HTR-8/SVneo (cell line): ENCODE measurements around the gene JMJD4.

Experiments used
- DNase-seq: peaks from one replicate; pipeline ENCODE4 v3.0.0; 2011; ENCODE audit warnings: low spot score, mixed read lengths; ENCODE audit not compliant: insufficient read length
- FAIRE-seq: peaks from 2 replicates; lab custom pipeline; 2011; peaks lifted over from hg19 to GRCh38; lab: Jason Lieb, UNC

The JMJD4 gene, protein sequence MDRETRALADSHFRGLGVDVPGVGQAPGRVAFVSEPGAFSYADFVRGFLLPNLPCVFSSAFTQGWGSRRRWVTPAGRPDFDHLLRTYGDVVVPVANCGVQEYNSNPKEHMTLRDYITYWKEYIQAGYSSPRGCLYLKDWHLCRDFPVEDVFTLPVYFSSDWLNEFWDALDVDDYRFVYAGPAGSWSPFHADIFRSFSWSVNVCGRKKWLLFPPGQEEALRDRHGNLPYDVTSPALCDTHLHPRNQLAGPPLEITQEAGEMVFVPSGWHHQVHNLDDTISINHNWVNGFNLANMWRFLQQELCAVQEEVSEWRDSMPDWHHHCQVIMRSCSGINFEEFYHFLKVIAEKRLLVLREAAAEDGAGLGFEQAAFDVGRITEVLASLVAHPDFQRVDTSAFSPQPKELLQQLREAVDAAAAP

DNA sequence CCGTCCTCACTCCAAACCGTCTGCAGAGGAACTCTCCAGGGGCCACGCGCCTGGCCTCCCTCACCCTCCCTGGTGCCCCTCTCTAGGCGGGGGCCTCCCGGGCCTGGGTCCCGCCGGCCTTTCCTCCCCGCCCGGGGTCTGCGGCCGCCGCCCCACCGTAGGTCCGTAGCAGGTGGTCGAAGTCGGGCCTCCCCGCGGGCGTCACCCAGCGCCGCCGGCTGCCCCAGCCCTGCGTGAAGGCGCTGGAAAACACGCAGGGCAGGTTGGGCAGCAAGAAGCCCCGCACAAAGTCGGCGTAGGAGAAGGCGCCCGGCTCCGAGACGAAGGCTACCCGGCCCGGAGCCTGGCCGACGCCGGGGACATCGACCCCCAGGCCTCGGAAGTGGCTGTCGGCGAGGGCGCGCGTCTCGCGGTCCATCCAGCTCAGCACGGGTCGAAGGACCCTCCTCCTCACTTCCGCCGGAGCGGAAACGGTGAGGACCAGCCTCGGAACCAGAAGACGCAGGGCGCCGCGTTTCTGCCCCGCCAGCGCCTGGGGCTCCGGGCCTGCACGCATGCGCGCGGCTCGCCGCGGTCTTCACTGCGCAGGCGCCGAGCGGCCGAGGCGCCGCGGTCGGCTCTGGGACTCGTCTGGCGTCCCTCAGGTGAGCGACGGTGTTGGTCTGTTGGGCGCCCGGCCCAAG lies at the start of gene JMJD4, which contains the start of gene SNAP47:
JMJD4 (minus strand) TSS at position 447 of the 683 bp plus-strand sequence; CDS start at position 418, 29 bp downstream.
SNAP47 (plus strand) TSS at position 580 of the 683 bp plus-strand sequence. CDS start 12,302 bp downstream, outside the sequence.
- DNase-seq = peak; percentile 92
- FAIRE-seq = peak; percentile 79

DNA sequence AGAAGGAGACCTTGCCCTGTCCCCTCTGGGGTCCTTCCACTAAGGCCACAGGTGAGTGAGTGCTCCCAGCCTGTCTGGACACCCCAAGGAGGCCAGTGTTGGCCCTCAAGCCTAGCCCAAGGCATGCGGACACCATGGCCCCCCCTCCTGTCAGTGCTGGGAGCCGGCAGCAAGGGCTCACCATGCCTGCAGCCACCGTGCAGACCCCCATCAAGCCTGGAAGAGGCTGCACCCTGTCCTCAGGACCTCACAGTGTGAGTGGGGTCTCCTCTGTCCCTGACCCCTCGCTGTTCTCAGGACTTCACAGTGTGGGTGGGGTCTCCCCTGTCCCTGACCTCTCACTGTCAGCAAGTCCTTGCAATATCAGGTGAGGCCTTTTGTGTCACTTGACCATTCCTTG lies 47.1 kb upstream of the JMJD4 start:
- FAIRE-seq = no peak
- no peak for DNase-seq

DNA sequence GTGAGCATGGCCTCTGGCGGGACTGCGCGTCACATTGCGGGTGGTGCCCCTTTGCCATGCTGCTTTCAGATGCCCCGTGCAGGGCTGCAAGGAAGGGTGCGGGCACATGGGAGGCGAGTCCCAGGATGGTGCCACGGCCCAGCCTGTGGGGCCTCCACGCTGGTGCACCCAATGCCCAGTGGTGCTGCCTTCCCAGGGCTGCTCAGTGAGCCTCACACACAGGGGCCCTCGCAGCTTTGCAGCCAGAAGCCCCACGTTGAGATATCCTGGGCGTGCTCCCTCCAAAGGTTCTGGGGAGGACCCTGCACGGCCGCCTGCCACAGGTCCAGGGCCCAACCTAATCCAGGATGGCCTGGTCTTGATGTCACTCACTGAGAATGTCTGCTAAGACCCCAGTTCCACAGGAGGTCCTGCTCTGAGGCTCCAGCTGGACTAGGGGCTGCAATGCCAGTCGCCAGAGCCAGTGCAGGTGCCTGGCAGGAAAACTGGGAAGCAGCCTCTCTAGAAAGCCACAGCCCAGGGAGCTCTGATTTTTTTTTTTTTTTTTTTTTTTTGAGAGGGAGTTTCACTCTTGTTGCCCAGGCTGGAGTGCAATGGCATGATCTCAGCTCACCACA lies 46.3 kb upstream of the JMJD4 start:
- DNase-seq (no peak), FAIRE-seq (no peak)

DNA sequence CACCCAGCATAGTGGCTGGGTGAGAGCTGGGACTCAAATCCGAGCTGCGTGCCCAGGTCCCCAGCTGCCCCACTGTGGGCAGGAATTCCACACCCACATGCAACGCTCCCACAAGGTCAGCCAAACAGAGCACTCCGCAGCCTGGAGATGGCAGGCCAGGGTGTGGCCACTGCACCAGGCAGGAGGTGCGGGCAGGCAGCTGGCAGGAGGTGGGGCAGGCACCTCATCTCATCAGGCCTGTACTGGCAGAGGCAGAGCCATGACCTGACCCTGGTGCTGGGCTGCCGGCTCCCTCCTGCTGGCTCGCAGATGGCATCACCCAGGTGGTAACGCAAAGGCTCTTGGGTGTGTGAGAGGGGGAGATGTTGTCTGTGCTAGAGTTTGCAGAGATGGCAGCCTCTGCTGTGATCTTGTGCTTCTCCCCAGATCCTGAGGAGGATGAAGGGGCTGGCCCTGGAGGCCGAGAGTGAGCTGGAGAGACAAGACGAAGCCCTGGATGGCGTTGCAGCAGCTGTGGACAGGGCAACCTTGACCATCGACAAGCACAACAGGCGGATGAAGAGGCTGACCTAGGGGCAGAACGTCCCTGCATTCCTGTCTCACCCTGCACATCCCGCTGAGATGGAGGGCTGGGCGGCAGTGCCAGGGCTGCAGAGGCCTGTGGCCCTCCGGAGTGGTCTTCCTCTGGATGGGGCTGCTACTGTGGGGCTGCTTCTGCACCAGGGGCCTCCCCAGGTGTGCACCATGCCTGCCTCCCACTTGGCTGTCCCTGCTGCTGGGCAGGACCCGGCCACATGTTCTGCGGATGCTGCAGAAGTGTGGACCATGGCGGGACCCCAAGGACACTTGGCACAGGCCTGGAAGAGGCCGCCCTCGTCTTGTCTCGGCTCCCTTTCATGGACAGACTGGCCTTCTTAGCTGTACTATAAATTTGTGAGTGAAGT lies 45.3 kb upstream of the JMJD4 start:
- no peak for FAIRE-seq
- no peak for DNase-seq

DNA sequence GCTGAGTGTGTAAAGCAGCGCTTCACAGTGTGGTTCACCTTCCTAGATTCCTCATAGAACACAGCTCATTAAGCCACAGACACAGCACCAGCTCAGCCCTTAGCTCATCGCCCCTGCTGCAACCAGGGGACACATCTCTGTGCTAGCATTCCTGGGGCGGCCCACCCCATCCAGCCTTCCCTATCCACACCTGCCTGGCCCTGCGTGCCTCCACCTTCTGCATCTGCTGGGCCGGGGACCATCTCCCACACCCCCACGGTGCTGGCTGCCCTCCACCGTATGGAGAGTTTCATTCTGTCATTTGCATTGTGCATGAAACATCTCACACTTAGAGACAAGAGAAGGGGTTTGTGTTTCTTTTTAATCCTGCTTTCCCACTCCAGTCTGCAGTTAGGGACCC lies 44.6 kb upstream of the JMJD4 start:
- FAIRE-seq (no peak), DNase-seq (no peak)

DNA sequence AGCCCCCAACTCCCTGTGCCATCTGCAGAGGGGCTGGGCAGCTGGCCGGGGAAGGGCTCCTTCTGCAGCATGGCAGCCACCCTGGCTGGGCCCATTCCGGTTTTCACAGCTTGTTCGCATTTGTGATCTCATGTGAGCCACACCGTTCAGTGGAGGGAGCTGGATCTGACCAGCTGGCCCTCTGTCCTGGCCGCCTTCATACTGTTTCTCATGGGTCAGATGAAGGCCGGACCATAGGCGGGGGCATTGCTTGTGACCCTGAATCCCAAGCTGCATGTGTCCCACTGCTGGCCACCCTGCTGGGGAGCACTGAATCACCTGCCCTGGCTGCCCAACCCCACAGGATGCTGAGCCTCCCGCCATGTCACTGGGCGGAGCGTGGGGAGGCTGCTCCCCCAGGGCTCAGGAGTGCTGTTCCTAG lies 43.9 kb upstream of the JMJD4 start:
- FAIRE-seq (no peak), DNase-seq (no peak)

DNA sequence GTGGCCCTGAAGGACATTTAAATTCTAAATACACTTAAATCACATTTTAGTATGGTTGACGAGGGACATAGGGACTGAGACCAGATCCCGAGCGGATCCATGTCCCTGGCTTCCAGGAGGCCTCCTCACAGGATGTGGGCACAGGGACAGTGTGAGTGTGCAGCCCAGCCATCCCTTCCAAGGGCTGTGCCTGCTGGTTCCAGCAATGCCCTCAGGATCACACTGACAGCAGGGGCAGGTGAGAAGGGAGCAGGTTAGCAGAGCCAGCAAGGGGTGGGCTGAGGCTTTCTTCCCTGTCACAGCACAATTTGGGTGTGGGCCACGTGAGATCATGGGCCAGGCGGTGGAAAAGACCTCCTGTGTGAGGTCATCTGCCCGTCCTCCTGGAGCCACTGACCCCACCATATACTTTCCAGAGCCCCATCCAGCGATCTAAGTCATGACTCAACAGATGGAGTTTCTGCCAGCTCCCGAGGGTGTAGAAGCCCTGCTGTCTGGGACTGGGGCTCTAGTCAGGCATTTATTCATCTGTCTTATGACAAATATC lies 43.4 kb upstream of the JMJD4 start:
- FAIRE-seq (no peak), DNase-seq (no peak)

DNA sequence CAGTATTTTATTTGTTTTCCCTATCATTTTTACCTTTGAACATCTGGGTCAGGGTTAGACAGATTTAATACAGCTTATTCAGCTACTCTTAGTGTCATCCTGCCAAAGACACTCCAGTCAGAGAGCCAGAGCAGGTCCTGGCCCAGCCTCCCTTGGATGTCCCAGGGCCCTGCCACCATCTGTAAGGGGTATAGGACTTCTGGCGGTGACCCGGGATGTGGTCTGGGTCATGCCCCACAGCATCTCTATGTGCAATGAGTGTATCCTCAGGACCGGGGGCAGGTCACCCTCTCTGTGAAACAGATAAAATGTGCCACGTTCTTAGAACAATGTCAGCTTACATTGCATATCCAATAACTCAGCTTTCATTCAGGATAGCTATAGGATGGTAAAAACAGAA lies 42.5 kb upstream of the JMJD4 start:
- DNase-seq (no peak), FAIRE-seq (no peak)

DNA sequence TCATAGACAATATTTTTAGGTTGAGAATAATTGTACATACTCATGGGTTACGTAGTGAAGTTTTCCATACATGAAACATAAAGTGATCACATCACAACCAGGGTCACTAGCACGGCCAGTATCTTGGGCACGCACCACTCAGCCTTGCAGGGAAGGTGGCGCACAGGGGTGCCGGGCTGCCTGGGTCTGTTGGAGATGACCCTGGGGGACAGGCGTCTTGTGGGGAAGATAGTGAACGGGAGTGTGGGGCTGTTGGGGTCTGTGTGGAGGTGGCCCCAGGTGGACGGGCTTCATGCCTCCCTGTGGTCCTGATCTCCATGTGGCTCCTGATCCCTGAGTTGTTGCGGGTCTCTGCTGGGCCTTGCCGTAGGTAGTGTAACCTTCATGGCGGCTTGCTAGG lies 42.1 kb upstream of the JMJD4 start:
- FAIRE-seq (no peak), DNase-seq (no peak)

DNA sequence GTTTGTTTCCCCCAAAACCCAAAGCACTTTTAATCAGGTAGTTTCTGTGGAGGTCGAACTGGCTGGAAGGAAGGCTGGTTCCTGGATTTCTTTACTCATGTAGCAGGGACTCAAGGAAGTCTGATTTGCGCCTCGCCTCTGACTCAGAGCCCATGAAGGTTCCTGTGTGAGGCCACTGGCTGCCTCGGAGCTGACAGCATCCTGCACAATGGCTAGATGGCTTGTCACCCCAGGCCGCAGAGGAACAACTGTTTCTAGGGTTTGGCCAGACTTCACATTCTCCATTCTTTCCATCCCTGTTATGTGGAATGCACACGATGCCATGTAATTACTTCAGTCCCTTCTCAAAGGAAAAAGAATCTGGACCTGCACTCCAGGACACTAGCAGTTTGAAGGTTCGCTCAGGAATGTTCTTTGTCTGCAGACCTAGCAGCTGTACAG lies 41.2 kb upstream of the JMJD4 start:
- FAIRE-seq (no peak), DNase-seq (no peak)

DNA sequence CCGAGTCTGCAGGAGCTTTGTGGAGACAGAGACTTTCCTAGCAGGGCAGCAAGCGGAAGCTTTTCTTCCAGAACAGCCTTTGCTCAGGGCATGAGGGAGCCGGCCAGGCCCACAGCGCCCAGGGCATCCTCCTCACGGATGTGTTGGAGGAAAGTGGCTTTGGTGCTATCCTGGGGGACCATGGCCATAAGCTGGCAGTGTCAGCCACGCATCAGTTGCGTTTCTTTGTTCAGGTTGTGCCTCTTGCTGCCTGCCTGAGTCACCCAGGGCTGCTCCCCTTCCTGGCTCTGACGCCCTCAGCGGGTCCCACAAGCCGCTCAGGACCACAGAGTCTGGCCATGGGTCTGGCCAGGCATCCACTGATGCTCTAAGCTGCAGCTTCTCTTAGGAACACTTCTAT lies 40.7 kb upstream of the JMJD4 start:
- DNase-seq = no peak
- FAIRE-seq = no peak

DNA sequence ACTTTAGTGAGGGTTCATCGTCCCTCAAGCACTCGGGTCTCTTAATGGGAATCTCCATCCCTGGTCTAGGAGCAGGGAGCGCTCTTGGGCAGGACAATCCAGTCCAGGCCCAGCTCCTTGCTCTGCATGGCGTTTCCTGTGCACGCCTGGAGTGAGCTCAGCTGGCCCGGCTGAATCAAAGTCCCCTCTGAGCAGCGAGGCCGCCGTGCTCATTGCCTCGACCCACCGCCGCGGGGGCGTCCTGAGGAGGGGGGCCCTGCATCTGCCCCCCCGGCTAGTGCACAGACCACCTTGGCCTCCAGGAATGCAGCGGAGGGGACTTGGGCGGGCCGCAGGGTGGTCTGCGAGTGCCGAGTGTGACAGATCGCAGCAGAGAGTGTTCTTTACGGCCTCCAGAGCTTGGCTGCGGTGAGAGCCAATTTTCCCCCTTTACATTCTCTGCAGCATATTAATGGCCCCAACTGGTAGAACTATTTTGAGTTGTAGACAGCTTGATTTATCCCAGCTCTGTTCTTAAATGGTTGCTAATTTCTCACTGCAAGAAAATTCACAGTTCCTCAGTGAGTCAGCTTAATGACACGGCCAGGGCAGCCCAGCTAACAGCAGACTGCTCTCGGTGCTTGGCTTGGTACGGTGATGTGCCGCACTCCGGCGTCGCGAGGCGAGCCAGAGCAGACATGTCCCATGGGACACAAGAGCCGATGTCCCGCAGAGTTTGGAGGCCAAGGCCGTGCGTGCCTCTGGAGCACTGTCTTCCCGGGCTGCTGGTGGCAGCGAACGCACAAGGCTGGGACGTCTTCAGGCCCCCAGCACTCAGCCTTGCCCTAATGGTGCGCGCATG lies 39.9 kb upstream of the JMJD4 start:
- FAIRE-seq (no peak), DNase-seq (no peak)

DNA sequence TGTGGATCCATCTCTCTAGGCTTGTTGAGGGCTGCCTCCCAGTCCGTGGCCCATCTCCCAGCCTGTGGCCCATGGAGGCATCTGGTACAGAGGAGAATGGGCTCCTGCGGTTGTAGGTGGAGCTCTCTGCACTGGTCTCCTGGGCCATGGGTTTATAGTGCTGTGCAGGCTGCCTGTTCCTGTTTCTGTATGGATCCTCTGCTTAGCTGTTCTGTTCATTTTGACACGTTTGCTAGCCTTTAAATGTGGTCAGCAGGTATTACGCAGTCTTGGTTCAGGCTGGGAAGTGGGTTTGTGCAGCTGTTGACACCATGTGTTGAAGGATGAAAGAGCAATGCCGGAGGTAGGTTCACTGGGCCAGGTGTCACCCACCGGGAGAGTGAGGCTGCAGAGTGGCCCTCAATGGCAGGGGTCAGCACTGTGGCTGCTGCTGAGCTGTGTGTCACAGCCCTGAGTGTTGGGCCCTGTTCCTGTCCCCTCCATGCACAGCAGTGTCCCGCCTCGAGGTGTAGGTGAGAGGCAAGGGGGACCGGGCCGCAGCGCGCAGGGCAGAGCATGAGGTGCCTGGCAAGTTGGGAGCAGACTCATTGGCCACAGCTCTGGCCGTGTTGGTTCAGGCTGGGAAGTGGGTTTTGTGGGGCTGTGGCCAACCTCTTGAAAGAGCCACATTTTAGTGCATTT lies 39.1 kb upstream of the JMJD4 start:
- DNase-seq (no peak), FAIRE-seq (no peak)

DNA sequence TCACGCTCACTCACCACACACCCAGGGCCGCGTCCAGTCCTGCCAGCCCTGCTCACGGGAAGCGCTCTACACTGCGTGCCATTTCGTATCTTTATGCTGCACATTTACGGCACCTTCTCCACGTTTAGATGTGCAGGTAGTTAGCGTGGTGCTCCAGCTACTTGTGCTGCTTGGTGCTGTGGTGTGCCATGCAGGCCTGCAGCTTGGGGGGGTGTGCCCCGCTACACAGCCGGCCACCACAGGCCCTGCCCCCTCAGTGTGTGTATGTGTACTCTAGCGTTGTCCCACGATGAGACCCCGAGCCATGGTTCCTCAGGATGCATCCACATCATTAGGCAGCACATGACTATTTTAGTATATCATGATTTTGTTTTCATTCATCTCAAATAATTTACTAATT lies 38.5 kb upstream of the JMJD4 start:
- FAIRE-seq (no peak), DNase-seq (no peak)

DNA sequence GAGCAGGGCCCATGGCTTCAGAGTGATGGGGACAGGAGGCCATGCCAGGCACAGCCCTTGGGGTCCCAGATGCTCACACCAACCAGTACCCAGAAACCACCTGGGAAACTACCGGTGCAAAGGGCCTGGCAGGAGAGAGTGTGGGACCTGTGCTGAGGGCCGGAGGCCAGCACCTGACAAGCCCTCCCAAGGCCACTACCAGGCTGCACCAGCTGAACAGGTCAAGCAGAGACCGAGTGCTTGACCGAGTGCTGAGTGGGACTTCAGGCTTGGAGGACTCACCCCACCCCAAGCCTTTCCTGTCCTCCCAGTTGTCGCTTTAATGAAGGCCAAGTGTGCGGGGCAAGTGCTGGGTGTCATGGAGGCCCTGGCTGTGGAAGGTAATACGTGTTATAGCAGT lies 36.7 kb upstream of the JMJD4 start:
- FAIRE-seq (no peak), DNase-seq (no peak)

DNA sequence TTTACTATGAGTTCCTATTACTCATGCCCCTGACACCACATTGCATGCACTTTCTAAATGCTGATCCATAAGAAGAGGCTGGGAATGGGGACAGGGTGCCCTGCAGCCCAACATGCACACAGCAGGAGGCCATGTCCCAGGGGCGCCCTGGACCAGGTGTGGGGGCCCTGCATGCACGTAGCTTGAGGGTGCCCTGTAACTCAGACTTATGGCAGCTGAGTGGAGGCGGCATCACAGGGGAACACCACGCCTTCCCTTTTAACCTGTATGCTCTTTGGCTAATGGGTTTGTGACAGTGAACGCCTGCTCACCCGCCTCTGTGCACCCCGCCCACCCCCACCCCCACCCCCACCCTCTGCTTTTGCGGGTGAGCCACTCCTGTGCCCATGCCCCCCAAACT lies 36.2 kb upstream of the JMJD4 start:
- no peak for DNase-seq
- FAIRE-seq = no peak

DNA sequence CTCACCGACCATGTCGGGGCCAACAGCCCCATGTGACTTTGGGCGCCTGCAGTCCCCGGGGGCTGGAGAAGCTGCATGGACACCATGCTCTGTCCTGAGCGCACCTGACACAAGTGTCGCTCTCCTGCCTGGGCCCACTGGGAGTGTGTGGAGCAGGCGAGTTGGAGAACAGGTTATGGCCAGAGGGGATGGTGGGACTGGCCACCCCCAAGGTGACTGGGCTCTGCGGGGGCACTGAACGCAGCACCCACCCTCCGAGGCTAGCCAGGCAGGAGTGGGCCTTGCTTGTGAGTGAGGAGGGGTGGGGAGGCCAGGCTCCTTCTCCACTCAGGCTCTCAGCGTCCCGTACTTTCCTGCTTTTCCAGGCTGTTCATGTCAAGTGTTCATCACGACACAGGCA lies 35.7 kb upstream of the JMJD4 start:
- FAIRE-seq (no peak), DNase-seq (no peak)

DNA sequence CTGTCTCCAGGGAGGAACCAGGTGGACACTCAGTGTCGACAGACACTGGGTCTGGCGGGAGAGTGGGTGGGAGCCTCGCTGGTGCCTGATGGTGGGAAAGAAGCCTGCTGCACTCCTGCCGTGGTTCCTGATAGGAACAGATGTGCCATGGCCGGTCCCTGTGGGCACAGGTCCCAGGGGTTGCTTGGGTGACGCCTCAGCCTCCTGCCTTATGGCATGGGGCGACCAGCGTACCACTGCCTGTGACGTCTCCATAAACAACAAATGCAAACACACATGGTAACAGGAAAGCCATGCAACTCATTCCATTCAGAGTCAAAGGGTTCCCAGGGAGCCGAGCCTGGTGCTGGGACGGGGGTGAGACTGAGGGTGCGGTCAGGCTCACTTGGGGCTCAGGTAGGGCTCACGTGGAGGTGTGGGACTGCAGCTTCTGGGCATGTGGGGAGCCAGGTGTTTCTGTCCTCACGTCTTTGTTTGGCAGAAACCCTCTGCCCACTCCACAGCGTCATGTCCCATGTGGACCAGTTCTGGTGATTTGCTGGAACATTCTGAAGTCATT lies 34.9 kb upstream of the JMJD4 start:
- DNase-seq = no peak
- FAIRE-seq = no peak
